Measurements from ENCODE around the gene TENM4. TPM values are rescaled to one million over a fixed set of nuclear protein-coding genes. Genes with fewer than 3 reads are reported as not detected.

Gene TENM4
- polyA plus RNA-seq, 3 donors = 0.31 to 1.7 TPM; not detected in 1

- 92% methylated on average over 2 of the region's 2 CpGs for WGBS (ENCODE audit: insufficient coverage)
- no peaks in the 10 kb centered on the region for H3K4me1 ChIP-seq (ENCODE audit: control insufficient read depth in 1 of 2, insufficient read depth in 2 of 2, low read length in 2 of 2)
- no peak for TF ChIP-seq CTCF (IDR thresholded peaks at IDR 0.05)
- no peak overlapping the region for H3K27ac ChIP-seq (ENCODE audit: low read depth in 1 of 2, low read length in 2 of 2)
- H3K27me3 ChIP-seq (ENCODE audit: control insufficient read depth in 2 of 2, insufficient read depth in 2 of 2, low read length in 2 of 2) = peaks cover 13 to 68% of the 10 kb centered on the region in 2 donors
- H3K4me2 ChIP-seq (replicated peaks; ENCODE audit: extremely low read depth, low read length, poor library complexity, severe bottlenecking) = no peak overlapping the region
- H4K20me1 ChIP-seq (ENCODE audit: insufficient read depth, low read length) = no peaks in the 10 kb centered on the region
- no peak overlapping the region for H3K4me3 ChIP-seq (replicated peaks in 1 of 3; ENCODE audit: low read depth in 2 of 3, low read length in 3 of 3)
- H3K9ac ChIP-seq (ENCODE audit: insufficient read depth, low read length, poor library complexity, severe bottlenecking) = no peak overlapping the region
- DNase-seq = no peak
- H3K36me3 Mint-ChIP-seq = no peaks in the 10 kb centered on the region
- intact Hi-C loops (cut with micrococcal nuclease) = no loop called here
- H3K27me3 Mint-ChIP-seq (ENCODE audit: low read depth in 3 of 3) = peaks cover 36 to 67% (median 51%) of the 10 kb centered on the region in 3 donors
- no peaks in the 10 kb centered on the region for H3K9me3 ChIP-seq (replicated peaks in 1 of 2; ENCODE audit: control insufficient read depth in 1 of 2, insufficient read depth in 1 of 2, low read length in 2 of 2)
- H3K4me3 Mint-ChIP-seq = no peak overlapping the region
- no peaks in the 10 kb centered on the region for H3K36me3 ChIP-seq (replicated peaks in 1 of 2; ENCODE audit: control insufficient read depth in 1 of 2, insufficient read depth in 2 of 2, low read length in 2 of 2)
- H2AFZ ChIP-seq (ENCODE audit: insufficient read depth, low read depth, low read length, poor library complexity, severe bottlenecking) = no peak overlapping the region
- no peaks in the 10 kb centered on the region for H3K4me1 Mint-ChIP-seq
- H3K9me3 Mint-ChIP-seq = peaks cover 0 to 7% (median 0%) of the 10 kb centered on the region in 7 donors
- no peak overlapping the region for H3K27ac Mint-ChIP-seq
- no peaks in the 10 kb centered on the region for H3K79me2 ChIP-seq (ENCODE audit: insufficient read depth, low read length)
Measured at GRCh38 chr11:79042824-79043223, 398.0 kb downstream of the TENM4 start.

DNA sequence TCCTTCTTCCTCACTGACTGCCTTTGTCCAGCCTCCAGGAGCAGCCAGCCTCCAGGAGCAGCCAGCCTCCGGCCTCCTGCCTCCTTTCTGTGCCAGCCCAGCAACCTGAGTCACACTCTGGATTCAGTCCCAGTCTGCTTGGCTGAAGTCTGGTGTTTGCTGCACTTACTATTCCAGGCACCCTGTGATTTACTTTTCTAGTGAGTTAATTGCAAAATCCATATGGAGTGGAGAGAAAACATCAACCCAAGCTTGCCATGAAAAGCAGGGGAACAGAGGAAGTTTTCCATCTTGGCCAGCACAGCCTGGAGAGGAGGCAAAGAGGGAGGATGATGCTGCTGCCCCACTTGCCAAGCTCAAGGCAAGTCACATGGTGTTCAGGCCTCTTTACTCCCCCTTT is 400.5 kb downstream of the TENM4 start:
- no peak overlapping the region for H3K4me2 ChIP-seq (replicated peaks; ENCODE audit: extremely low read depth, low read length, poor library complexity, severe bottlenecking)
- no peak overlapping the region for H2AFZ ChIP-seq (ENCODE audit: insufficient read depth, low read depth, low read length, poor library complexity, severe bottlenecking)
- no peak for TF ChIP-seq CTCF (IDR thresholded peaks at IDR 0.05)
- peaks cover 17 to 75% of the 10 kb centered on the region in 2 donors for H3K27me3 ChIP-seq (ENCODE audit: control insufficient read depth in 2 of 2, insufficient read depth in 2 of 2, low read length in 2 of 2)
- DNase-seq = no peak
- no peaks in the 10 kb centered on the region for H3K9me3 ChIP-seq (replicated peaks in 1 of 2; ENCODE audit: control insufficient read depth in 1 of 2, insufficient read depth in 1 of 2, low read length in 2 of 2)
- Mint-ChIP-seq H3K4me1 (no peaks in the 10 kb centered on the region), H3K36me3 (no peaks in the 10 kb centered on the region), H3K9me3 (peaks cover 0 to 7% (median 0%) of the 10 kb centered on the region in 7 donors), H3K27me3 (ENCODE audit: low read depth in 3 of 3) (peaks cover 32 to 69% (median 53%) of the 10 kb centered on the region in 3 donors), H3K4me3 (peak overlapping the region in 1 of 2 donors; percentile 33), H3K27ac (no peak overlapping the region)
- WGBS (ENCODE audit: insufficient coverage) = 100% methylated on average over 1 of the region's 1 CpG
- no peaks in the 10 kb centered on the region for H3K4me1 ChIP-seq (ENCODE audit: control insufficient read depth in 1 of 2, insufficient read depth in 2 of 2, low read length in 2 of 2)
- H3K4me3 ChIP-seq (replicated peaks in 1 of 3; ENCODE audit: low read depth in 2 of 3, low read length in 3 of 3) = no peak overlapping the region
- H3K9ac ChIP-seq (ENCODE audit: insufficient read depth, low read length, poor library complexity, severe bottlenecking) = no peak overlapping the region
- no peak overlapping the region for H3K27ac ChIP-seq (ENCODE audit: low read depth in 1 of 2, low read length in 2 of 2)
- H3K79me2 ChIP-seq (ENCODE audit: insufficient read depth, low read length) = no peaks in the 10 kb centered on the region
- H3K36me3 ChIP-seq (replicated peaks in 1 of 2; ENCODE audit: control insufficient read depth in 1 of 2, insufficient read depth in 2 of 2, low read length in 2 of 2) = no peaks in the 10 kb centered on the region
- H4K20me1 ChIP-seq (ENCODE audit: insufficient read depth, low read length) = no peaks in the 10 kb centered on the region
- intact Hi-C loops (cut with micrococcal nuclease) = no loop called here

Data from CD14-positive monocyte (primary cell).